GM19395 (cell line): Measurements from ENCODE around the gene ASMTL.
"Not testable (repeated sequence)": the region's sequence is repeated elsewhere in the genome, so short reads cannot be mapped to it uniquely, and the experiment has no call there.

ENCODE experiments used
- ATAC-seq: cut with Tn5 transposase; IDR thresholded peaks from one replicate; pipeline ENCODE4 v1.9.1; 2021; ENCODE audit warnings: mild to moderate bottlenecking, moderate library complexity; ENCODE audit not compliant: unreplicated experiment

The ASMTL gene

DNA sequence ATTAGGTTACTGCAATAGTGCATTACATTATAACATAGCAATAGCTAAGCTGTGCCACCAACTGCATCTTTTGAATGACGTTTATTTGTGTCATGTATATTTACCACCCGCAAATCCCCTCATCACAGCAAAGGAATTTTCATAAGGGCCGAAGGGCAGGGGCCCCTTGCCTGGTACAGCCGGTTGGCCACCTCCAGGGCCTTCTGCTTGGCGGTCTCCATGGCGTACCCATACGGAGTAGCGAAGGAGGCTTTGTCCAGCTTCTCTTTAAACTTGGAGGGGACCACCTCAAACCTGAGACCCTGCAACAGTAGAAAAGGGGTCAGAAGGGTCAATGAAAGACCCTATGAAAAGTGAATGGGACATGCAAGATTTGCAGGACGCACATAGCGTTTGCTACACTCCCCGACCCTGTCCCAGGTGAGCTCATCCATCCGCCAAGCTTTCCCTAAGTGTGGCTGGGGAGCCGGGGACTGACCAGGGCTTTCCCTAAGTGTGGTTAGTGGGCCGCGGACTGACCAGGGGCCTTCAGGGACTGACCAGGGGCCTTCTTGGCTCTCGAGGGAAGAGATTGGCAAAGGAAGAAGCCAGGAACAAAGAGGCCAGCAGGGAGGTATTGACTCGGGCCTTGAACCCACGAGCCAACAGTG lies 10.6 kb downstream of the ASMTL start:
- no peak for ATAC-seq

DNA sequence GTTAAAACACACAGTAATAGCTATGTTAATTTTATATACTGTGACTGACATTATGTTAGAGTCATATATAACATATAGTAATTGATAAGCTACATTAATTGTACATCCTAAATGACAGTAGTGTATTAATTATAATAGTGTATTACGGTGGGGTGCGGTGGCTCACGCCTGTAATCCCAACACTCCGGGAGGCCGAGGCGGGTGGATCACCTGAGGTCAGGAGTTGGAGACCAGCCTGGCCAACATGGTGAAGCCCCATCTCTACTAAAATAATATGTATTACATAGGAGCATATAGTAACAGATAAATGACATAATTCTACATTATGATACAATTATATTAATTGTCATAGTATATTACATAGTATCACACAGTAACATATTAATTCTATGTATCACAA lies 12.2 kb downstream of the ASMTL start:
- no peak for ATAC-seq

DNA sequence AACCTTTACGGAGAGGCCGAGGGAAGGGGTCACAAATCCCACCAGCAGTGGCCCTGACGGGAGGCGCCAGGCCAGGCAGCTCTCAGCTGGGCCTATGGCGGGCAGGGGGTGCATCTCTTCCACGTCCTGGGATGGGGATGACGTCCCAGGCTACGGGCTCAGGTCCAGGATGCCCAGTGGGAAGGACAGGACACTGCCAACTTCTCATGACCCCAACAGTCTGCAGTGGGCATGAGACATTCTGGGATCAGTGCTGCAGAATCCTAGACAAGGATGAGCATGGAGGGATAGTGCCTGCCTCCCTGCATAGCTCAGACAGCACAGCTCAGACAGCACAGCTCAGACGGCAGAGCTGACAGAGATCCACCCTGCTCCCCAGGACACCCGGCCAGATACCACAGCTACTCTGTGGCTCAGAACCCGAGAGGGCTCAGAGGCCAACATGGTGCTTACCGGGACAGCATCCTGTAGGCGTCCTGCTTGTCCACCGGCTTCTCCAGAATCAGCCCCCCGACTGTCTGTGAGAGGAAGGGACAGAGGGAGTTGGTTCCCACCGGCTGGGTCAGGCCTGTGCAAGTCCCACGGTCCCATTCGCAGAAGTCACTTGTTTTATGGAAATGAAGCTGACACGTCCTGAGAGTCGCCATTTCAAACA lies 17.3 kb downstream of the ASMTL start:
- ATAC-seq: no peak

DNA sequence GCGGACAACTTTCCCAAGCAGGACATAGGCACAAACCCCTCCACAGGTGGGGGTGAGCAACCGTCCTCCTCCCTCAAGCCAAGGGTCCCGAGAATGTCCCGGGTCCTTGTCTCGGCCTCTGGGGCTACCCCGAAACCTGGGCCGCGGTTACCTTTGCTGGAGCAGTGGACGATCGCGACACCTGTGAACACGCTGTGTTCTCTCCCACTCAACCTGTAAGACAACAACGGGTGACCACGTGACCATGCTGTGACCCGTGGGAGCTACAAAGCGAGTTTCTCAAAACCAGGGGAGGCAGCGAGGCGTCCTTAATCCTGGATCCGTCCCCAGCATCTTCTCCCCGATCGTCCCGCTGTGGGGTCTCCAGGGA lies 17.9 kb downstream of the ASMTL start:
- no peak for ATAC-seq

DNA sequence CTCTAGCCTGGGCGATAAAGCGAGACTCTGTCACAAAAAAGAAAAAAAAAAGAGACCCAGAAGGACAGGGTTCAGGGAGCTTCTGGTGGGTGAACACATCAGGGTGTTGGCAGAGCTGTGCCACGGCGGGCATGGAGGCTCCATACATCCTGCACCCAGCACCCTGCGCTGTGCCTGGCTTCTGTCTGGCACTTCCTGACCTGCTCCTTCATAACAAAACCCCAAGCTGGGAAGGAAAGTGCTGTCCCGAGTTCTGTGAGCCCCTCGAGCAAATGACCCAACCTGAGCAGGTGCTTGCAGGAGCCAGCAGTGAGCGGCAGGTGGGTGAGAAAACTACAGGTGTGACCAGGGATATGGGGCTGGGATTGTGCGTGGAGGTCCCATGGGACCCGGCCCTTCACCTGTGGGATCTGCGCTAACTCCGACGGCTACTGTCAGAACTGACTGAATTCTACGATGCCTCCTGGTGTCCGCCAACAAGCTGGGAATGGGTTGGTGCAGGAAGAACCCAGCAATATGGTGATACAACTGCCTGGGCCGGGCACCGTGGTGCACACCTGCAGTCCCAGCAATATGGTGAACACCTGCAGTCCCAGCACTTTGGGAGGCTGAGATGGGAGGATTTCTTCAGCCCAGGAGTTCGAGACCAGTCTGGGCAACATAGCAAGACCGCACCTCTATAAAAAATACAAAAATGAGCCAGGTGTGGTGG lies 18.9 kb downstream of the ASMTL start:
- ATAC-seq: no peak

GRCh38 chrX:1430451-1430850 lies 22.3 kb downstream of the ASMTL start:
- no peak for ATAC-seq

DNA sequence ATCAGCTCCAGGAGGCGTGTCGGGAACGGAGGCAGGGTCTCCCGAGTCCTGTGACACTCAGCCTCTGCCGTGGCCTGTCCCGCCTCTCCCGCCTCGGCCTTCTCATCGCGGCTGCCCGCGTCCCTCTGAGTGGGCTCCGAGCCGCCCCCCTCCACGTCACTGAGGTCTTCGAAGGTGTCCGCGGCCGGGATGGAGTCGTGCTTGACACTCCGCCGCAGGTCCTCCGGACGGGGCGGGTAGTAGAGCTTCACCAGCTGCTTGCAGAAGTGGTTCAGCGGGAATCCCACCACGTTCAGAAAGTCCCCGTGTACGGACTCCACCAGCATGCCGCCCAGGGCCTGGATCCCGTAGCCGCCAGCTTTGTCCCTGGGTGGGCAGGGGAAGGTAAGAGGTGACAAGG lies 25.0 kb downstream of the ASMTL start:
- no peak for ATAC-seq

- ATAC-seq: not testable (repeated sequence)
Observed at GRCh38 chrX:1426321-1426720, 26.4 kb downstream of the ASMTL start.

DNA sequence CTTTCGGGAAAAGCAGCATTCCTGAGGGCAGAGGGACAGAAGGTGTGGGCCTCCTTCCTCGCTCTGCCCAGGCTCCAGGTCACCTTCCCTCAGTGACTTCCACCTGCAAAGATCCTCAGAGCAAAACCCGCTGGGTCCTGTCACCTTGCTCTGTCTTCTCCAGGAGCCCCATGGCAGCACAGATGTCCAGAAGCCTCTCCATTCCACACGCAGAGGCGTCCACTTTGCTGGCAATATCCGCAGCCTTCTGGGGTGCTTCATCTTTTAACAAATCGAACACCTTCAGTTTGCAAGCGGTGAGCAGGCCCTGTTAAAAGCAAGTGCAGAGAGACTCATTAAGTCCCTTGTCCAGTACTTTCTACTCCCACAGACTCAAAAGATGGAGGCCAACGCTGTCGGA lies 27.3 kb downstream of the ASMTL start:
- no peak for ATAC-seq

DNA sequence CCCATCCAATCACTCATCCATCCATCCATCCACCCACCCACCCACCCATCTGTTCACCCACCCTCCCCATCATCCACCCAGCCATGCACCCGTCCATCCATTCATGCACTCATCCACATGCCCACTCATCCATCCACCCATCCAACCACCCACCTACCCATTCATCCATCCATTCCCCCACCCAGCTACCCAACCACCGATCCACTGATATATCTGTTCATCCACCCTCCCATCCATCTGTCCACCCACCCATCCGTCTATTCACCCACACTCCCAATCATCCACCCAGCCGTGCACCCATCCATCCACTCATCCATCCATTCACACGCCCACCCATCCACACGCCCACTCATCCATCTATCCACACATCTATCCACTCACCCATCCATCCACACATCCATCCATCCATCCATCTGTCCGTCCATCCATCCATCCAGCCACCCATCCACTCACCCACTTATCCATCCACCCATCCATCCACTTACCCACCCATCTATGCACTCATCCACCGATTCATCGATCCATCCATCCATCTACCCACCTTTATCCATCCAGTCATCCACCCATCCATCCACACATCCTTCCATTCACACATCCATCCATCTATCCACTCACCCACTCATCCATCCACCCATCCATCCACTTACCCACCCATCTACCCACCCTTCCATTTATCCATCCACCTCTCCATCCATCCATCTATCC lies 28.4 kb downstream of the ASMTL start:
- ATAC-seq: no peak

GRCh38 chrX:1423215-1423614 lies 29.5 kb downstream of the ASMTL start:
- ATAC-seq: no peak

DNA sequence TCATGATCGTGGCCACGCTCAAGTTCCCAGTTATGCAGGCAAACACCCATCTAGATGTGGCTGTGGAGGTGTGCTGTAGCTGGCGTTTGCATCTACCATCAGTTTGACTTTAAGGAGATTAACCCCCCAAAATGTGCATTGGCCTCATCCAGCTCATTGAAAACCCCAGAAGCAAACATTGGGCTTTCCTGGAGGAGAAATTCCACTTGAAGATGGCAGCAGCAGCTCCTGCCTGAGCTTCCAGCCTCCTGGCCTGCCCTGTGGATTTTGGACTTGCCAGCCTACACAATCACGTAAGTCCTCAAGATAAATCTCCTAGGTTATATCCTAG lies 30.6 kb downstream of the ASMTL start:
- no peak for ATAC-seq

GRCh38 chrX:1421433-1422134 lies 31.1 kb downstream of the ASMTL start:
- ATAC-seq: no peak

DNA sequence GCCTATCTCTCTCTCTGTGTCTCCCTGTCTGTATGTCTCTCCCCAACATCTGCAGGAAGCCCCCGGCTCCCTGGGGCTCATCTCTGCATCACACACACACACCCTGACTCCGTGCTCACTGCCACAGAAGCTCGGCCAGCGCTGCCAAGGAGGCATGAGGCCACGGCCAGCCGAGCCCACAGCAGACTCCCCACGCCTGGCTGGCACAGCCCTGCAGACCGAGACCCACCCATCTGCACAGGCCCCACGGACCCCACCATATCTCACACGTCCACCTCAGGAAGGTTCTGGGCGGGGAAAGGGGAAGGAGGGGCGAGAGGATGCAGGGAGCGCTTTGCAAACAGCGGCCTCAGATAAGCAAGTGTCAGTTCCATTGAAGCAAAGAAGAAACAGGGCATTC lies 32.3 kb downstream of the ASMTL start:
- ATAC-seq: no peak

GRCh38 chrX:1419545-1420355 lies 33.0 kb downstream of the ASMTL start:
- ATAC-seq: no peak

DNA sequence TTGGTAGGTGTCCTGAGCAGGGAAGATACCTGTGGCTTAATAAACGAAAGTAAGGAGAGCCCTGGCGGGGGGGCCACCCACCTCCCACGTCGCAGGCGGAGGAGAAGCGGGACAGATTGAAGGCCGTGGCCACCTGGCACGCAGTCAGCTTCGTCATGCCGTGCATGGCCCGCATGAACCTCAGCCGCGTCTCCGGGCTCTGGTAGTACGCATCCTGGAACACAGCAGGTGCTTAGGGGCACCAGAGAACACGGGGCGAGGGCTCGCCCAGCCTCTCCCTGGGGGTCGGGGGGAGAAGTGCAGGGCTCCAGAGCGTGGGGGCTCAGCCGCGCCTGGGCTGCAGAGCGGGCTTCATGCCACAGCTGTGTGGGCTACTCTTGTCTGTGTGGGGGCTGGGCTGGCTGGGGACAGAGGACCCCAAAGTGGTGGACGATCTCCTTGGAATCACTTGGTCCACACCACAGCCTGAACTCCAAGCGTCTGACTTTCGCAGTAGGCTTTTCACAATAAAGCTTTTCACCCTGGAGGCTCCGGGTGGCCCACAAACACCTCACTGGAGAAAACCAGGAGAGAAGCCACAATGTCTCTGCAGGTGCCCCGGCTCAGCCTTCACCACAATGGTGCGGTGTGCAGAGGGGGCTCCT lies 33.7 kb downstream of the ASMTL start:
- no peak for ATAC-seq

DNA sequence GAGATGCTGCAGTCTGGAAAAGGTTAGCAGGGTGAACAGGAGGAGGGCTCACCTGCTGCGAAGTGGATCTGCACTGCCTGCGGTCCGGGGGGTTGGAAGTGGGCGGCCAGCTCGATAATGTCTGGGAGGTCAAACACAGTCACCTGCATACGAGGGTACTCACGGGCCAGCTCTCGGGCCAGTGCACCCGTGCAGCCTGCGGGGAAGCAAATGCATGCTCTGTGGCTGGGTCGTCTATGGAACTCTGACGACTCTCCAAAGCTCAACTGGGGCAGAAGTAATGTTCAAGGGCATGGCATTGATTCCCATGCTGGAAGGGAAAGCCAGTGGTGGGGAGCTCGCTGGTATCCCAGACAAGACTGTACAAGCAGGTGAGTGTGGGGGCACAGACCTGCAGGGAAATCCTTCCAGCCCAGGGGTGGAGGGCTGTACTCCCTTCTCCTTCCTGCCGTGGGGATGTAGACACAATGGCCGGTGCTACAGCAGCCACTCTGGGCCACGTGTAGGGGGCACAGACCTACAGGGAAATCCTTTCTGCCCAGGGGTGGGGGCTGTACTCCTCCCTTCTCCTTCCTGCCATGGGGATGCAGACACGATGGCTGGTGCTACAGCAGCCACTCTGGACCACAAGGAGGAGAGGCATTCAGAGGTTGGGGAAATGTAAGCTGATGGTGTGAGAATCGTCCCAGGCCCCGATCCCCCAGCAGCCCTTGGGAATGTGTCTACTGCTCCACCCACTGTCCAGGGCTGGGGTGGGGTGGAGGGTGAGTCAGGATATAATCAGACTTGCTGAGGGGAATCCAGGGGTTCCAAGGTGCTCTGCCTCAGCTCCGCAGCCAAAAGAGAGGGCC lies 34.6 kb downstream of the ASMTL start:
- ATAC-seq: no peak

DNA sequence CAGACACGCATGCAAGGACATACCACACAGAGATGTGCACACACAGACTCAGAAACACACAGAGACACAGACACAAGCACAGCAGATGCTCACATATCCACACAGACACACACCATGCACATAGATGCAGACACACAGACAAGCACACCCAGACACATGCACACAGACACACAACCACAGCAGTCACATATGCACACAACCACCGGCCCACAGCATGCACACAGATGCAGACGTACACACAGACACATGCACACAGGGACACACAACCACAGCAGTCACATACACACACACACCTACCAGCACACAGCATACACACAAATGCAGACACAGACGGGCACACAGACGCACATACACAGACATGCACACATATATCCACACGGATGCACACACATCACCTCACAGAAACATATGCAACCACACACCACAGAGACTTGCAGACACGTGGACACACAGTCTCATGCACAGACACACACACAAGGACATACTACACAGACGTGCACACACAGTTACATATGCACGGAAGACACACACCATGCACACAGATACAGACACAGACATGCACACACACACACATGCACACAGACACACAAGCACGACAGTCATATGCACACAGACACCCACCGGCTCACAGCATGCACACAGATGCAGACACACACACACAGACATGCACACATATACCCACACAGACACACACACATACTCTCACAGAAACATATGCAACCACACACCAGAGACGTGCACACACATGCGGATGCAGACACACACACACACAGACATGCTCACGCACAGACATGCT lies 35.5 kb downstream of the ASMTL start:
- no peak for ATAC-seq
